Measurements from ENCODE around the gene EIF6.
A peak's percentile ranks its signal among the peaks of the same experiment; 100 is the strongest.

The EIF6 gene

DNA sequence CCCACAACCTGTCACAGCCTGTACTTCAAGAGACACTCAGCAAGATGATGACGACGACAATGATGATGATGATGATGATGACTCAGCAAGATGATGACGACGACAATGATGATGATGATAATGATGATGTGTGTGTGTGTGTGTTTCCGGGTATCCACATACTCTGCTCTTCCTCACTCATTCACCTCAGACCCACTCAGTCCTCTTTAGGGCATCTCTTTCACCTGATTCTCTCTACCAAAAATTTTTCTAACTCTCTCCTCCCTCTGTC, 1.2 kb upstream of the EIF6 start (continued):
- TF ChIP-seq, protein P1, sequence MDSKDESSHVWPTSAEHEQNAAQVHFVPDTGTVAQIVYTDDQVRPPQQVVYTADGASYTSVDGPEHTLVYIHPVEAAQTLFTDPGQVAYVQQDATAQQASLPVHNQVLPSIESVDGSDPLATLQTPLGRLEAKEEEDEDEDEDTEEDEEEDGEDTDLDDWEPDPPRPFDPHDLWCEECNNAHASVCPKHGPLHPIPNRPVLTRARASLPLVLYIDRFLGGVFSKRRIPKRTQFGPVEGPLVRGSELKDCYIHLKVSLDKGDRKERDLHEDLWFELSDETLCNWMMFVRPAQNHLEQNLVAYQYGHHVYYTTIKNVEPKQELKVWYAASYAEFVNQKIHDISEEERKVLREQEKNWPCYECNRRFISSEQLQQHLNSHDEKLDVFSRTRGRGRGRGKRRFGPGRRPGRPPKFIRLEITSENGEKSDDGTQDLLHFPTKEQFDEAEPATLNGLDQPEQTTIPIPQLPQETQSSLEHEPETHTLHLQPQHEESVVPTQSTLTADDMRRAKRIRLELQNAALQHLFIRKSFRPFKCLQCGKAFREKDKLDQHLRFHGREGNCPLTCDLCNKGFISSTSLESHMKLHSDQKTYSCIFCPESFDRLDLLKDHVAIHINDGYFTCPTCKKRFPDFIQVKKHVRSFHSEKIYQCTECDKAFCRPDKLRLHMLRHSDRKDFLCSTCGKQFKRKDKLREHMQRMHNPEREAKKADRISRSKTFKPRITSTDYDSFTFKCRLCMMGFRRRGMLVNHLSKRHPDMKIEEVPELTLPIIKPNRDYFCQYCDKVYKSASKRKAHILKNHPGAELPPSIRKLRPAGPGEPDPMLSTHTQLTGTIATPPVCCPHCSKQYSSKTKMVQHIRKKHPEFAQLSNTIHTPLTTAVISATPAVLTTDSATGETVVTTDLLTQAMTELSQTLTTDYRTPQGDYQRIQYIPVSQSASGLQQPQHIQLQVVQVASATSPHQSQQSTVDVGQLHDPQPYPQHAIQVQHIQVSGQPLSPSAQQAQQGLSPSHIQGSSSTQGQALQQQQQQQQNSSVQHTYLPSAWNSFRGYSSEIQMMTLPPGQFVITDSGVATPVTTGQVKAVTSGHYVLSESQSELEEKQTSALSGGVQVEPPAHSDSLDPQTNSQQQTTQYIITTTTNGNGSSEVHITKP (tag by site-specific recombination; IDR thresholded peaks at IDR 0.05), result no peak
- TF ChIP-seq, protein P2, sequence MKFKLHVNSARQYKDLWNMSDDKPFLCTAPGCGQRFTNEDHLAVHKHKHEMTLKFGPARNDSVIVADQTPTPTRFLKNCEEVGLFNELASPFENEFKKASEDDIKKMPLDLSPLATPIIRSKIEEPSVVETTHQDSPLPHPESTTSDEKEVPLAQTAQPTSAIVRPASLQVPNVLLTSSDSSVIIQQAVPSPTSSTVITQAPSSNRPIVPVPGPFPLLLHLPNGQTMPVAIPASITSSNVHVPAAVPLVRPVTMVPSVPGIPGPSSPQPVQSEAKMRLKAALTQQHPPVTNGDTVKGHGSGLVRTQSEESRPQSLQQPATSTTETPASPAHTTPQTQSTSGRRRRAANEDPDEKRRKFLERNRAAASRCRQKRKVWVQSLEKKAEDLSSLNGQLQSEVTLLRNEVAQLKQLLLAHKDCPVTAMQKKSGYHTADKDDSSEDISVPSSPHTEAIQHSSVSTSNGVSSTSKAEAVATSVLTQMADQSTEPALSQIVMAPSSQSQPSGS (tag by site-specific recombination; IDR thresholded peaks at IDR 0.05; ENCODE audit: low read depth), result peak; percentile 94
- TF ChIP-seq ZNF214 (tag by site-specific recombination; IDR thresholded peaks at IDR 0.05; ENCODE audit: borderline replicate concordance) (no peak), YY1 (tag by site-specific recombination; IDR thresholded peaks at IDR 0.05) (no peak), ZNF132 (tag by site-specific recombination; IDR thresholded peaks at IDR 0.05; ENCODE audit: borderline replicate concordance) (no peak), FEZF1 (tag by site-specific recombination; IDR thresholded peaks at IDR 0.05) (no peak), ZNF174 (tag by site-specific recombination; IDR thresholded peaks at IDR 0.05) (no peak), YY2 (tag by site-specific recombination; IDR thresholded peaks at IDR 0.05) (peak; percentile 74), ZEB2 (tag by site-specific recombination; IDR thresholded peaks at IDR 0.05) (peak; percentile 72), ZNF184 (tag by site-specific recombination; IDR thresholded peaks at IDR 0.05) (0 out of 2 replicates have a peak, but pooled peaks have one; percentile 9)
- TF ChIP-seq, protein P3, sequence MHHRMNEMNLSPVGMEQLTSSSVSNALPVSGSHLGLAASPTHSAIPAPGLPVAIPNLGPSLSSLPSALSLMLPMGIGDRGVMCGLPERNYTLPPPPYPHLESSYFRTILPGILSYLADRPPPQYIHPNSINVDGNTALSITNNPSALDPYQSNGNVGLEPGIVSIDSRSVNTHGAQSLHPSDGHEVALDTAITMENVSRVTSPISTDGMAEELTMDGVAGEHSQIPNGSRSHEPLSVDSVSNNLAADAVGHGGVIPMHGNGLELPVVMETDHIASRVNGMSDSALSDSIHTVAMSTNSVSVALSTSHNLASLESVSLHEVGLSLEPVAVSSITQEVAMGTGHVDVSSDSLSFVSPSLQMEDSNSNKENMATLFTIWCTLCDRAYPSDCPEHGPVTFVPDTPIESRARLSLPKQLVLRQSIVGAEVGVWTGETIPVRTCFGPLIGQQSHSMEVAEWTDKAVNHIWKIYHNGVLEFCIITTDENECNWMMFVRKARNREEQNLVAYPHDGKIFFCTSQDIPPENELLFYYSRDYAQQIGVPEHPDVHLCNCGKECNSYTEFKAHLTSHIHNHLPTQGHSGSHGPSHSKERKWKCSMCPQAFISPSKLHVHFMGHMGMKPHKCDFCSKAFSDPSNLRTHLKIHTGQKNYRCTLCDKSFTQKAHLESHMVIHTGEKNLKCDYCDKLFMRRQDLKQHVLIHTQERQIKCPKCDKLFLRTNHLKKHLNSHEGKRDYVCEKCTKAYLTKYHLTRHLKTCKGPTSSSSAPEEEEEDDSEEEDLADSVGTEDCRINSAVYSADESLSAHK (tag by site-specific recombination; IDR thresholded peaks at IDR 0.05), result peak; percentile 31; the same call in 1 of the 2 replicates
- TF ChIP-seq, protein P4, sequence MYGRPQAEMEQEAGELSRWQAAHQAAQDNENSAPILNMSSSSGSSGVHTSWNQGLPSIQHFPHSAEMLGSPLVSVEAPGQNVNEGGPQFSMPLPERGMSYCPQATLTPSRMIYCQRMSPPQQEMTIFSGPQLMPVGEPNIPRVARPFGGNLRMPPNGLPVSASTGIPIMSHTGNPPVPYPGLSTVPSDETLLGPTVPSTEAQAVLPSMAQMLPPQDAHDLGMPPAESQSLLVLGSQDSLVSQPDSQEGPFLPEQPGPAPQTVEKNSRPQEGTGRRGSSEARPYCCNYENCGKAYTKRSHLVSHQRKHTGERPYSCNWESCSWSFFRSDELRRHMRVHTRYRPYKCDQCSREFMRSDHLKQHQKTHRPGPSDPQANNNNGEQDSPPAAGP (tag by site-specific recombination; IDR thresholded peaks at IDR 0.05), result peak; percentile 75
- TF ChIP-seq, protein P5, sequence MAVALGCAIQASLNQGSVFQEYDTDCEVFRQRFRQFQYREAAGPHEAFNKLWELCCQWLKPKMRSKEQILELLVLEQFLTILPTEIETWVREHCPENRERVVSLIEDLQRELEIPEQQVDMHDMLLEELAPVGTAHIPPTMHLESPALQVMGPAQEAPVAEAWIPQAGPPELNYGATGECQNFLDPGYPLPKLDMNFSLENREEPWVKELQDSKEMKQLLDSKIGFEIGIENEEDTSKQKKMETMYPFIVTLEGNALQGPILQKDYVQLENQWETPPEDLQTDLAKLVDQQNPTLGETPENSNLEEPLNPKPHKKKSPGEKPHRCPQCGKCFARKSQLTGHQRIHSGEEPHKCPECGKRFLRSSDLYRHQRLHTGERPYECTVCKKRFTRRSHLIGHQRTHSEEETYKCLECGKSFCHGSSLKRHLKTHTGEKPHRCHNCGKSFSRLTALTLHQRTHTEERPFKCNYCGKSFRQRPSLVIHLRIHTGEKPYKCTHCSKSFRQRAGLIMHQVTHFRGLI (tag by site-specific recombination; IDR thresholded peaks at IDR 0.05), result no peak
- TF ChIP-seq, protein P6, sequence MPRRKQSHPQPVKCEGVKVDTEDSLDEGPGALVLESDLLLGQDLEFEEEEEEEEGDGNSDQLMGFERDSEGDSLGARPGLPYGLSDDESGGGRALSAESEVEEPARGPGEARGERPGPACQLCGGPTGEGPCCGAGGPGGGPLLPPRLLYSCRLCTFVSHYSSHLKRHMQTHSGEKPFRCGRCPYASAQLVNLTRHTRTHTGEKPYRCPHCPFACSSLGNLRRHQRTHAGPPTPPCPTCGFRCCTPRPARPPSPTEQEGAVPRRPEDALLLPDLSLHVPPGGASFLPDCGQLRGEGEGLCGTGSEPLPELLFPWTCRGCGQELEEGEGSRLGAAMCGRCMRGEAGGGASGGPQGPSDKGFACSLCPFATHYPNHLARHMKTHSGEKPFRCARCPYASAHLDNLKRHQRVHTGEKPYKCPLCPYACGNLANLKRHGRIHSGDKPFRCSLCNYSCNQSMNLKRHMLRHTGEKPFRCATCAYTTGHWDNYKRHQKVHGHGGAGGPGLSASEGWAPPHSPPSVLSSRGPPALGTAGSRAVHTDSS (tag by site-specific recombination; IDR thresholded peaks at IDR 0.05), result peak; percentile 95

All from HEK293 (cell line).